SK-N-MC (cell line): ENCODE results near the gene SCFD1.

ENCODE experiments used
- EZH2 ChIP-seq: fragments of 200-600 bp; sonication (generic); IDR thresholded peaks from one replicate; pipeline ENCODE4 v1.6.1; 2017; ENCODE audit warnings: antibody characterized with exemption
- FOXP2 ChIP-seq: optimal IDR thresholded peaks from 2 replicates; pipeline ENCODE3; 2011; ENCODE audit warnings: mild to moderate bottlenecking, moderate library complexity; ENCODE audit not compliant: insufficient read depth; ENCODE audit errors: extremely low read length, control extremely low read depth
- POLR2AphosphoS5 ChIP-seq: IDR thresholded peaks from 2 replicates; pipeline ENCODE4 v1.6.1; 2012; ENCODE audit warnings: mild to moderate bottlenecking, low read depth, low read length, borderline replicate concordance

- TF ChIP-seq POLR2AphosphoS5 = no peak
- TF ChIP-seq EZH2 = no peak
- no peak for TF ChIP-seq FOXP2
These were observed 26.4 kb downstream of the SCFD1 start for GRCh38 chr14:30648471-30648870.
